HUES48 (cell line): ENCODE results near the gene SLC38A5.
A peak's percentile ranks its signal among the peaks of the same experiment; 100 is the strongest.

Experiments used
- H3K27ac ChIP-seq: one replicate; pipeline ENCODE4 v1.7.0; 2013; ENCODE audit warnings: low read depth, low read length, inconsistent platforms
- H3K27me3 ChIP-seq: 2 replicates; pipeline ENCODE4 v1.6.1; 2013; ENCODE audit warnings: mild to moderate bottlenecking, low read length; ENCODE audit not compliant: control insufficient read depth, insufficient read depth
- H3K36me3 ChIP-seq: 2 replicates; pipeline ENCODE4 v1.6.1; 2013; ENCODE audit warnings: low read length; ENCODE audit not compliant: control insufficient read depth, insufficient read depth
- H3K4me1 ChIP-seq: 2 replicates; pipeline ENCODE4 v1.6.1; 2013; ENCODE audit warnings: mild to moderate bottlenecking, low read length; ENCODE audit not compliant: control insufficient read depth, insufficient read depth
- H3K4me3 ChIP-seq: 2 replicates; pipeline ENCODE4 v1.5.1; 2013; ENCODE audit warnings: mild to moderate bottlenecking, low read depth, low read length
- H3K9ac ChIP-seq: 2 replicates; pipeline ENCODE4 v1.6.1; 2013; ENCODE audit warnings: mild to moderate bottlenecking, low read depth, low read length, moderate library complexity
- H3K9me3 ChIP-seq: 2 replicates; pipeline ENCODE4 v1.6.1; 2013; ENCODE audit warnings: low read length; ENCODE audit not compliant: control insufficient read depth, insufficient read depth

Gene SLC38A5

DNA sequence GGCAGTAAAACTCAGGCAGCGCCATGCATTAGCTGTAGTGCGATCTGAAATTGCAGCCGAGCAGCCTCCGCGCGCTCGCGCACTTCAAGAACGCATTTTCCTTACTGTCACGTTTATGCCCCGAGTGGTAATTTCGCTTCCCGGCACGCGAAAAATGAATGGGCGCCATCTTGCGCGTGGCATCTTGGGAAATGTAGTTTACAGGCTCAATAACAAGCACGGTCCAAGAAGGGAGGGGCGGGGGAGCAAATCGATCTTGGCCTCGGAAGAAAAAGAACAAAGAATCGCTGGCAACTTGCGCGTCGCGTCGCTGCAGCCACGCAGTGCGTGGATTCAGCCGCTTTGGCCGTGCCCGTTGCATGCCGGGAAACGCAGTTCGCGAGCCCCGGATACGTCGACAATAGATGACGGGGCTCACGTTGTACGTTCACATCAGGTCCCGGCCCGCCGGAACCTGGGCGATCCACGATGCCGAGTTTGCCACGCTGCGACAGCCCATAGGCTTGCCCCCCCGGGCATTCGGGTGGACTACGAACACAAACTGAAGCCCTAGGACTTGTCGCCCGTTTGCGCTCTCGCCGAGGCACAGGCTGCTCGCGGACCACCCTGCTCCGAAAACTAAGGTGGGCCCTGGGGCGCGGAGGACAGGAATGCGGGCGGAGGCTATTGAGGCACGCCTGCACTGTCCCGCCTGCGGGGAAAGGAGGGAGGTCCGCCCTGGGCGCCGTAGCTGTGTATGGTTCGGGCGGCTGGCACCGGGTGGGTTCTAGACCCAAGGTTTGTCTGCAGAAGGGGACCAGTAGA is 5.9 kb upstream of the SLC38A5 start, which contains the start of gene FTSJ1:
TSS of gene FTSJ1 (plus strand) at position 426 of the 804 bp plus-strand sequence. CDS start 1,849 bp downstream, outside the sequence.
- H3K4me1 ChIP-seq = peaks cover 12% of the 10 kb centered on the region
- H3K4me3 ChIP-seq = peak within 1 kb of the TSS; percentile 71
- peak within 1 kb of the TSS; percentile 57 for H3K27ac ChIP-seq
- no peaks in the 10 kb centered on the region for H3K27me3 ChIP-seq
- H3K9me3 ChIP-seq = peaks cover 20% of the 10 kb centered on the region; the same call in 1 of the 2 replicates
- peaks cover 2% of the 10 kb centered on the region; the same call in 1 of the 2 replicates for H3K36me3 ChIP-seq
- peak within 1 kb of the TSS; percentile 77 for H3K9ac ChIP-seq

DNA sequence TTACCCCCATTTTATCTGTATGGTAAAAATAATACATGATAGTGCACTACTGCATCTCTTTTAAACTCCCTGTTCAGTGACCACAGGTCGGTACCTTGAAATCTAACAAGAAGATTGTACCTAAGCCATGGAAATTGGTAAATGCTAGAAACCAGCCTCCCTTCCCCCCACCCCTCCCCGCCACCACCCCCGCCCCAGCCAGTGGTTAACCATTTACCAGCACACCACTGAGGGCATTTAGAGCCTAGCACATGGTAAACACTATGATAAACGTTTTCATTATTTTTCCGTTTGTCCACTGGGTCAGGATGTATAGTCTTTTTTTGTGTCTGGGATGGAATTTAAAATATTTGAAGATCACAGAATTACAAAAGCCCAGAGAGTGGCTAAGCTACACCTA is 5.2 kb upstream of the SLC38A5 start:
- H3K27me3 ChIP-seq = no peaks in the 10 kb centered on the region
- H3K36me3 ChIP-seq = no peaks in the 10 kb centered on the region; the same call in 1 of the 2 replicates
- H3K9me3 ChIP-seq = peaks cover 27% of the 10 kb centered on the region; the same call in 1 of the 2 replicates
- H3K27ac ChIP-seq = peak overlapping the region; percentile 17
- peaks cover 12% of the 10 kb centered on the region for H3K4me1 ChIP-seq
- H3K4me3 ChIP-seq = peak overlapping the region; percentile 71
- H3K9ac ChIP-seq = peak overlapping the region; percentile 77; the same call in 1 of the 2 replicates

DNA sequence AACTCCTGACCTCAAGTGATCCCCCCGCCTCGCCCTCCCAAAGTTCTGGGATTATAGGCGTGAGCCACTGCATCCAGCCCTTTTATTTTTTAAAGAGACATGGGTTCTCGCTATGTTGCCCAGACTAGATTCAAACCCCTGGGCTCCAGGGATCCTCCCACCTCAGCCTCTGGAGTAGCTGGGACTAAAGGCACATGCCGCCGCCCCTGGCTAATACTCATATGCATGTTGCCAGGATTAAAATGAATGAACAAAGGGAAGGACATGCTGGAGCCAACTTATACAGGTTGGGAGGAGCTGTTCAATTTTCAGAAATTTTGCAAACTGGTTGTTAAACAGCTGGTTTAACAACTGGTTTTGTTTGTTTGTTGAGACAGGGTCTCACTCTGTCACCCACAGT is 4.5 kb upstream of the SLC38A5 start:
- peak overlapping the region; percentile 70 for H3K27ac ChIP-seq
- H3K4me3 ChIP-seq = no peak overlapping the region
- H3K9ac ChIP-seq = no peak overlapping the region
- H3K9me3 ChIP-seq = peaks cover 33% of the 10 kb centered on the region; the same call in 1 of the 2 replicates
- H3K36me3 ChIP-seq = no peaks in the 10 kb centered on the region; the same call in 1 of the 2 replicates
- peaks cover 13% of the 10 kb centered on the region for H3K4me1 ChIP-seq
- H3K27me3 ChIP-seq = no peaks in the 10 kb centered on the region

DNA sequence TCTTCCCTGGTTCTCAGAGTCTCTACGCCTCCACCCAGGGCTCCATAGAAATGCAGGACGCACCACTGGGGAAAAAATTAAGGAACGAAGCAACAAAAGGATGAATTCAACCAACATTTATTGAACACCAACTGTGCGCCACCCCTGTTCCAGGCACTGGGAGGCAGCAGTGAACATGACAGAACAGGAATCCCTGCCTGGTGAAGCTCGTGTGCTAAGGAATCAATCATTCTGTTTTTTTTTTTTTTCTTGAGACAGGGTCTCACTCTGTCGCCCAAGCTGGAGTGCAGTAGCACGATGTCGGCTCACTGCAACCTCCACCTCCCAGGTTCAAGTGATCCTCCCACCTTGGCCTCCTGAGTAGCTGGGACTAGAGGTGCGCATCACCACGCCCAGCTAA is 4.1 kb upstream of the SLC38A5 start:
- Histone ChIP-seq H3K9ac (no peak overlapping the region), H3K9me3 (peaks cover 36% of the 10 kb centered on the region; the same call in 1 of the 2 replicates), H3K27me3 (no peaks in the 10 kb centered on the region), H3K36me3 (no peaks in the 10 kb centered on the region; the same call in 1 of the 2 replicates), H3K27ac (peak overlapping the region; percentile 70), H3K4me3 (no peak overlapping the region), H3K4me1 (peaks cover 15% of the 10 kb centered on the region)

DNA sequence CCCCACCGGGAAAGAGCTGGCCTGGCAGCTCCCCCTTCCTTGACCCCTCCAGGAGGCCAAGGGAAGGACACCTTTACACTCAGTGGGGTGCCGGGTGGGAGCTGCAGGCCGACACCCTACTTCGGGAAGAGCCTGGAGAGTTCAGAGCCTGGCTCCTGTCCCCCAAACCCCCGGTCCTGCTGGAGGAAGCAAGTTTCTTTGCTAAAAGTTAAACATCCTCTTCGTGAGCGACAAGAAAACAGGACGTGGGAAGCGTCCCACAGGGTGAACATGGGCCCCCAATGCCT is 3.6 kb upstream of the SLC38A5 start:
- peak overlapping the region; percentile 70 for H3K27ac ChIP-seq
- no peak overlapping the region for H3K9ac ChIP-seq
- no peaks in the 10 kb centered on the region; the same call in 1 of the 2 replicates for H3K36me3 ChIP-seq
- H3K27me3 ChIP-seq = no peaks in the 10 kb centered on the region
- peaks cover 15% of the 10 kb centered on the region for H3K4me1 ChIP-seq
- H3K4me3 ChIP-seq = no peak overlapping the region
- peaks cover 36% of the 10 kb centered on the region; the same call in 1 of the 2 replicates for H3K9me3 ChIP-seq

DNA sequence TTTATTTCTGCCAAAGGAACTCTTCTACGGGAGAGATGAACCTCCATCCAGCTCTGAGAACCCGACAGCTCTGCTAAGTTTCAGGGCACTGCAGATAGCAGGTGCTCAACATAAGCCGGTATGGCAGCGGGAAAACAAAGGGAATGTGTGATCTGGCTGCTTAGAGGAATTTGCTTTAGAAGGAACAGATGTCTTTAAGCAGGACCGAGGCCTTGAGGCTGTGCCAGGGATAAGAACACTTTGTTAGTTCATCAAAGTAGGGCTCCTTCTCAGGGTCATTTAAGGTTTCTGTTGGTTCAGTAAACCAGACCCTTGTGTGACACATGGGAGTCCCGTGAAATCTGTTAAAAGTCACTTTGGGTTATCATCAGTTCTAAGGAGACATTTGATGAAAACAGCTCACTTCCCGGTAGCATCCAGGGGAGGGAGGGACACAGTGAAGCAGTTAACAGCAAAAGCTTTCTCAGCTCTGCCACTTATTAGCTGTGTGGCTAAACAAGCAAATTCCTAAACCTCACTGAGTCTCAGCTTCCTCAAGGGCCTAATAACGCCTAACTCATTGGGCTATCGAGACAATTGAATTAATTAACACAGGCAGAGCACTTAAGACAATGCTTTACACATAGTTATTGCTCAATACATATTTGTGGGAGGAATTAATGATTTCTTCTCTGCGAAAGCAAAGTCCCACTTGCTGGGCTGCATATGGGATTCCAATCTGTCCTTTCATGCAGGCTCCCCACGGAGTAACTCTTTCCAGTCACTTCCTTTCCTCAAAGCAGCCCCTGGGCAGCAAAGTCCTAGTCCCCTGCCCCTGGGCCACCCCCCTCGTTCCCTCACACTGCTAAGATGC is 3.0 kb upstream of the SLC38A5 start:
- H3K9me3 ChIP-seq = peaks cover 39% of the 10 kb centered on the region; the same call in 1 of the 2 replicates
- H3K4me3 ChIP-seq = no peak overlapping the region
- no peak overlapping the region for H3K9ac ChIP-seq
- no peaks in the 10 kb centered on the region; the same call in 1 of the 2 replicates for H3K36me3 ChIP-seq
- H3K27ac ChIP-seq = peak overlapping the region; percentile 70
- H3K4me1 ChIP-seq = peaks cover 15% of the 10 kb centered on the region
- no peaks in the 10 kb centered on the region; the same call in 1 of the 2 replicates for H3K27me3 ChIP-seq

DNA sequence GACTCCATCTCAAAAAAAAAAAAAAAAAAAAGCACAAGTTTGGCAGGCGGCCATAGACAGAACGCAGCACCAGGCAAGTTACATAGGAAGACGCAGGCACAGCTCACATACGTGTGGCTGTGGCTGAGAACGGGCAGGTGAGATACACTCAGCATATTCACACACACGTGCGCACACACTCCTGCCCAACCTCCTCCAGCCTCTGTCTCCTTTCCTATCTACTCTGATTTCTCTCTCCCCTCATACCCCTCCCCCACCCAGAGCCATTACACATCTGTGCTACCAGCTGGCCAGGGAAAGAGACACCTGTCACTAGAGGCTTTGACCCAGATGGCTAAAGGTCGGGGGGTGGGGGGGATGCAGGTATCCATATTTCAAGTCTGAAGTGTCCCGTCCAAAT is 2.2 kb upstream of the SLC38A5 start:
- H3K4me1 ChIP-seq = peaks cover 19% of the 10 kb centered on the region
- H3K4me3 ChIP-seq = no peak overlapping the region
- H3K27me3 ChIP-seq = no peaks in the 10 kb centered on the region; the same call in 1 of the 2 replicates
- H3K27ac ChIP-seq = no peak overlapping the region
- H3K36me3 ChIP-seq = no peaks in the 10 kb centered on the region
- peaks cover 32% of the 10 kb centered on the region; the same call in 1 of the 2 replicates for H3K9me3 ChIP-seq
- H3K9ac ChIP-seq = no peak overlapping the region

DNA sequence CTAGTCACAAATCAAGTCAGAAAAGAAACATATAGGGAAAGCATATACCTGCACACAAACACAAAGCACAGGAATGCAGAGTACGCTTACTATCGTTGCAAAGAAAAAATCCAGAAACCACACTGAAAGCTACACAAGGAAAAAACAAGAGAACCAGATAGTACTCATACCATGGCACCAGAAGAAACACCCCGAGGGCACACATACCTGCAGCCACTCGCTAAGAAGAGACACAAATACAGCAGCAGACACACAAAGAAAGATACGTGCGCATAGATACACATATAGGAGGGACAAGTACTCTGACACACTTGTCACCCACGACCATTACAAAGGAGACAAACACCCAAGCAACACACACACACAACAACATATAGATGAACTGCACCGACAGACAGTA is 1.4 kb upstream of the SLC38A5 start:
- Histone ChIP-seq H3K4me3 (no peak overlapping the region), H3K4me1 (peaks cover 19% of the 10 kb centered on the region), H3K27ac (no peak overlapping the region), H3K27me3 (no peaks in the 10 kb centered on the region; the same call in 1 of the 2 replicates), H3K9ac (no peak overlapping the region), H3K9me3 (peaks cover 28% of the 10 kb centered on the region; the same call in 1 of the 2 replicates), H3K36me3 (no peaks in the 10 kb centered on the region)

DNA sequence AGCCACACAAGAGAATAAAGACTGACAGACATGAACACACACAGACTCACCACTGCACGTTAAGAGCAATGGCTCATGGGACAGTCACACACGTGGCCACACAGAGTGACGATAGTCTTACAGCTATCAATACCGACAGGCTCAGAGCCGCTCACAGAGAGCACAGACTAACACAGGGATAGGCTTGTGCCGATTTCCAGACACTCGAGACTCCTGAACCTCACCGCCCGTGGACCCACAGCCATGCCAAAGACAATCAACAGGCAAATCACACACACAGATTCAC is 716 bp upstream of the SLC38A5 start:
- Histone ChIP-seq H3K4me1 (peaks cover 19% of the 10 kb centered on the region), H3K9me3 (peaks cover 29% of the 10 kb centered on the region; the same call in 1 of the 2 replicates), H3K27me3 (no peaks in the 10 kb centered on the region; the same call in 1 of the 2 replicates), H3K9ac (no peak overlapping the region), H3K27ac (no peak overlapping the region), H3K36me3 (peaks cover under 1% of the 10 kb centered on the region; the same call in 1 of the 2 replicates), H3K4me3 (no peak overlapping the region)

DNA sequence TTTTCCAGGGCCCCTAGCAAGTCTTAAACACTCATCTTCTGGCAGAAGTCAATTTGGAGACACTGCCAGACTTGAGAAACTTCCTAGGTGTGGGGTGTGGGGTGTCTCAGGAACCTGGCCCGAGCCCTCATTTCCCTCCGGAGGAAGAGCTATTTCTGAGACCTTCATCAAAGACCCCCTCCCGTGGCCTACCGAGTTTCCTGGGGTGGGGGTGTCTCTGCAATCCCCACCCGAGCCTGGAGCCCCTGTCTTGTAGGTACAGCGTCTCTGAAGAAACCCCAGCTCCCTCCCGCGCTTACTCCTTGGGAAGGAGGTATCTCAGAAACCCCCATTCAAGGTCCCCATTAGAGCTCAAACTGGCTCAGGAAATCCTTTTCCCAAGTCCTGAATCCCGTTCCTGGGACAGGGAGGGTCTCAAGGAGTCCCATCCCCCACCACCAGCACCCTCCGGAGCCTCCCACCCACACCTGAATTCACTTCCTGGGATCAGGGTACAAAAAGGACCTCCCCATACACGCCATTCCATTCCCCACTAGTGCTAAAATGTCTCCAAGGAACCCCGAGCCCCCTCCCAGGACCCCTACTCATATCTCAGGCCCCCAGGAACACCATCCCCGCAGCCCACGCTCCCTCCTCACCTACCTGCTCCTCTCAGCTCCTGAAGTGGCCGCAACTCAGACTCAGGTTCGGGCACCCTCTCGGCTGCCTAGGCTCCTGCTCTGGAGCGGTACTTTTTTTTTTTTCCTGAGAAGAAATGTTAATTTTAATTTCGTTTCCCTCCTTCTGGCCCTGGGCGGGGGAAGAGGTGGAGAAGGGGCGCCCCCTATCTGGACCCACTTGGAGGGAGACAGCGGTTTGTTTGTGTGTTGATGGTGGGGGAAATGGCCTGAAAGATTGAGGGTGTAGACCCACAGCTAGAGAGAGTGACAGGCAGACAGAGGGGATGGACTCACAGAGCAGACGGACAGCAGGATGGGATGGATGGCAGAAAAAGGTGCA is 1.1 kb downstream of the SLC38A5 start:
- Histone ChIP-seq H3K27ac (no peak overlapping the region), H3K4me1 (peaks cover 19% of the 10 kb centered on the region), H3K9ac (peak overlapping the region; percentile 35; the same call in 1 of the 2 replicates), H3K27me3 (no peaks in the 10 kb centered on the region; the same call in 1 of the 2 replicates), H3K9me3 (peaks cover 40% of the 10 kb centered on the region; the same call in 1 of the 2 replicates), H3K4me3 (peak overlapping the region; percentile 70), H3K36me3 (peaks cover 4% of the 10 kb centered on the region; the same call in 1 of the 2 replicates)
